Loucy (cell line): ENCODE data around the gene TMEM132C.

Experiments used
- CTCF ChIP-seq: fragments of 200-600 bp; sonication (generic); conservative IDR thresholded peaks from 2 replicates; pipeline ENCODE4 v1.5.1; 2014; ENCODE audit warnings: mild to moderate bottlenecking, antibody characterized with exemption, low read length
- EZH2phosphoT487 ChIP-seq: fragments of 200-600 bp; IDR thresholded peaks from 2 replicates; pipeline ENCODE4 v1.6.1; 2018; ENCODE audit warnings: antibody characterized with exemption, mild to moderate bottlenecking, moderate library complexity, borderline replicate concordance

- TF ChIP-seq CTCF (no peak), EZH2phosphoT487 (no peak)
Measured at GRCh38 chr12:128571906-128572810, 305.2 kb downstream of the TMEM132C start.
